BE2C (cell line): Measurements from ENCODE around the gene BBC3.
"Not testable (repeated sequence)": the region's sequence is repeated elsewhere in the genome, so short reads cannot be mapped to it uniquely, and the experiment has no call there.

Experiments
- DNase-seq: peaks from one replicate; pipeline ENCODE4 v3.0.0-alpha.2; 2020
- H3K27me3 ChIP-seq: fragments of 250-450 bp; sonication (Bioruptor Pico); 2 replicates; pipeline ENCODE4 v1.5.1; 2020; ENCODE audit warnings: mild to moderate bottlenecking
- H3K36me3 ChIP-seq: fragments of 250-450 bp; sonication (Bioruptor Pico); 2 replicates; pipeline ENCODE4 v1.5.1; 2020; ENCODE audit warnings: mild to moderate bottlenecking
- H3K4me1 ChIP-seq: fragments of 250-450 bp; sonication (Bioruptor Pico); 2 replicates; pipeline ENCODE4 v1.5.1; 2020
- H3K4me3 ChIP-seq: 2 replicates; pipeline ENCODE4 v1.5.1; 2011; ENCODE audit warnings: low read depth, low read length
- H3K9me3 ChIP-seq: fragments of 250-450 bp; sonication (Bioruptor Pico); 2 replicates; pipeline ENCODE4 v1.5.1; 2020
- CTCF ChIP-seq: IDR thresholded peaks from 2 replicates; pipeline ENCODE4 v1.5.1; 2012; ENCODE audit warnings: mild to moderate bottlenecking, low read depth, low read length

Gene BBC3

GRCh38 chr19:47253970-47254369 lies 23.0 kb upstream of the BBC3 start:
- no peak for TF ChIP-seq CTCF
- Histone ChIP-seq H3K36me3 (no peaks in the 10 kb centered on the region), H3K4me3 (no peak overlapping the region), H3K4me1 (peaks cover 6% of the 10 kb centered on the region), H3K27me3 (no peaks in the 10 kb centered on the region), H3K9me3 (no peaks in the 10 kb centered on the region)
- DNase-seq = no peak

- Histone ChIP-seq H3K4me1 (peaks cover 6% of the 10 kb centered on the region), H3K4me3 (no peak overlapping the region), H3K27me3 (no peaks in the 10 kb centered on the region), H3K36me3 (no peaks in the 10 kb centered on the region), H3K9me3 (no peaks in the 10 kb centered on the region)
- DNase-seq = no peak
- no peak for TF ChIP-seq CTCF
These were observed 22.5 kb upstream of the BBC3 start for GRCh38 chr19:47253467-47253881.

- H3K4me3 ChIP-seq, H3K36me3 ChIP-seq, H3K27me3 ChIP-seq, DNase-seq, H3K4me1 ChIP-seq, H3K9me3 ChIP-seq: not testable (repeated sequence)
These were observed 22.0 kb upstream of the BBC3 start for GRCh38 chr19:47253016-47253415.

GRCh38 chr19:47247308-47247990 lies 16.4 kb upstream of the BBC3 start:
- Histone ChIP-seq H3K9me3 (no peaks in the 10 kb centered on the region), H3K36me3 (no peaks in the 10 kb centered on the region), H3K4me3 (no peak overlapping the region), H3K4me1 (peaks cover 2% of the 10 kb centered on the region; the same call in 1 of the 2 replicates), H3K27me3 (no peaks in the 10 kb centered on the region)
- peak; percentile 90 for TF ChIP-seq CTCF
- DNase-seq = peak; percentile 82

- H3K36me3 ChIP-seq = no peaks in the 10 kb centered on the region
- peak overlapping the region; percentile 42 for H3K4me3 ChIP-seq
- peak; percentile 86 for TF ChIP-seq CTCF
- H3K27me3 ChIP-seq = no peaks in the 10 kb centered on the region
- H3K9me3 ChIP-seq = no peaks in the 10 kb centered on the region
- DNase-seq = peak; percentile 95
- peaks cover 14% of the 10 kb centered on the region for H3K4me1 ChIP-seq
These were observed 13.0 kb upstream of the BBC3 start for GRCh38 chr19:47243776-47244547.

GRCh38 chr19:47243364-47243775 lies 12.4 kb upstream of the BBC3 start:
- H3K9me3 ChIP-seq = no peaks in the 10 kb centered on the region
- H3K4me1 ChIP-seq = peaks cover 14% of the 10 kb centered on the region
- TF ChIP-seq CTCF = no peak
- H3K36me3 ChIP-seq = no peaks in the 10 kb centered on the region
- no peak for DNase-seq
- H3K27me3 ChIP-seq = no peaks in the 10 kb centered on the region
- peak overlapping the region; percentile 40; the same call in 1 of the 2 replicates for H3K4me3 ChIP-seq
